Parathyroid adenoma (tissue), 2 donors: ENCODE data around the gene LRRC46.

Experiments
- H2AFZ ChIP-seq: fragments of 300-600 bp; sonication (generic); one replicate; pipeline ENCODE4 v1.7.0; 2017; ENCODE audit warnings: antibody characterized with exemption, mild to moderate bottlenecking
- H3K27ac ChIP-seq: fragments of 300-600 bp; sonication (generic); one replicate; pipeline ENCODE4 v1.7.0; 2017
- H3K27me3 ChIP-seq: fragments of 300-600 bp; sonication (generic); one replicate; pipeline ENCODE4 v1.7.0; 2017; ENCODE audit warnings: low read length; ENCODE audit not compliant: control insufficient read depth, insufficient read depth
- H3K36me3 ChIP-seq: fragments of 300-600 bp; sonication (generic); one replicate; pipeline ENCODE4 v1.7.0; 2017; ENCODE audit warnings: low read length; ENCODE audit not compliant: control insufficient read depth, insufficient read depth
- H3K4me1 ChIP-seq: fragments of 300-600 bp; sonication (generic); one replicate; pipeline ENCODE4 v1.7.0; 2017; ENCODE audit warnings: control low read depth
- H3K4me2 ChIP-seq: fragments of 300-600 bp; sonication (generic); one replicate; pipeline ENCODE4 v1.7.0; 2017; ENCODE audit warnings: low read length
- H3K4me3 ChIP-seq: fragments of 300-600 bp; sonication (generic); one replicate; pipeline ENCODE4 v1.7.0; 2017; ENCODE audit warnings: low read depth, low read length
- H3K79me2 ChIP-seq: fragments of 300-600 bp; sonication (generic); one replicate; pipeline ENCODE4 v1.7.0; 2017; ENCODE audit warnings: control low read depth
- H3K9ac ChIP-seq: fragments of 300-600 bp; sonication (generic); one replicate; pipeline ENCODE4 v1.7.0; 2017; ENCODE audit warnings: mild to moderate bottlenecking
- H3K9me3 ChIP-seq: fragments of 300-600 bp; sonication (generic); one replicate; pipeline ENCODE4 v1.7.0; 2017; ENCODE audit warnings: low read length; ENCODE audit not compliant: control insufficient read depth
- TF ChIP-seq, protein P1 (sequence below): fragments of 300-600 bp; sonication (generic); IDR thresholded peaks from one replicate; pipeline ENCODE4 v1.7.0; 2017; ENCODE audit warnings: antibody characterized with exemption, mild to moderate bottlenecking
- donor health status: primary hyperparathyroidism.

The LRRC46 gene

DNA sequence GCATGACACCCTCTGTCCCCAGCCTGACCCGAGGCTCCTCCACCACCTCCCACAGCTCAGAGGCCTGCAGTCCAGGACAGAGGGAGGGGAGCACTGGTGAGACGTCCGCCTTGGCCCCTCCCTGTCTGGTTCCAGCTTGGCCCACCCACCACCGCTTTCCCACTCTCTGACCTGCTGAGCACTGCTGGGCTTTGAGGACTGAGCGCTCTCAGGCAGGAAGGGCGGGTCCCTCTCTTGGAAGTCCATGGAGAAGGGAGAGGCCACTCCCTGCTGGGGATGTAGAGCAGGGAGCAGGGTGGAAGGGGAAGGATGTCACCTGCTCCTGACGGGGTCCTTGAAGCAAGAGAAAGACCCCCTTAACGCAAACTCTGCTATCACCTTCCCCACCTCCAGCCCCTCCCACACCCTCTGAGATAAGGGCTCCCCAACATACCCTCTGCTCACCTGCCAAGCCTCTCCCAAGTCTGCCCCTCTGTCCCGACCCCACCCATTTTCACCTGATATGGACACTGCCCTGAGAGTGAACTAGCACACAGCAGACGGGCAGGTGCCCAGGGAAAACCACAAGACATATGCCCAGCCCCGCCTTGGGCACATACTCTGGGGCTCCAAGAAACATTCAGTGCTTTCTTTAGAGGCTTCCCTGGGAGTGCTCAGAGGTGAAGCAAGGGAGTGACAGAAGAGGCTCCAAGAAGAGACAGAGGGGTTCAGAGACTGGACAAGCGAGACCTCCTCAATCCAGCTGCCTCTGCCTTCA, 11.3 kb upstream of the LRRC46 start:
- Histone ChIP-seq H3K79me2 (no peaks in the 10 kb centered on the region), H3K27ac (no peak overlapping the region), H3K4me1 (peaks cover 11% of the 10 kb centered on the region), H2AFZ (no peak overlapping the region), H3K4me3 (no peak overlapping the region), H3K9ac (no peak overlapping the region), H3K36me3 (no peaks in the 10 kb centered on the region), H3K4me2 (no peak overlapping the region), H3K27me3 (no peaks in the 10 kb centered on the region), H3K9me3 (no peaks in the 10 kb centered on the region)
- TF ChIP-seq, protein P1, sequence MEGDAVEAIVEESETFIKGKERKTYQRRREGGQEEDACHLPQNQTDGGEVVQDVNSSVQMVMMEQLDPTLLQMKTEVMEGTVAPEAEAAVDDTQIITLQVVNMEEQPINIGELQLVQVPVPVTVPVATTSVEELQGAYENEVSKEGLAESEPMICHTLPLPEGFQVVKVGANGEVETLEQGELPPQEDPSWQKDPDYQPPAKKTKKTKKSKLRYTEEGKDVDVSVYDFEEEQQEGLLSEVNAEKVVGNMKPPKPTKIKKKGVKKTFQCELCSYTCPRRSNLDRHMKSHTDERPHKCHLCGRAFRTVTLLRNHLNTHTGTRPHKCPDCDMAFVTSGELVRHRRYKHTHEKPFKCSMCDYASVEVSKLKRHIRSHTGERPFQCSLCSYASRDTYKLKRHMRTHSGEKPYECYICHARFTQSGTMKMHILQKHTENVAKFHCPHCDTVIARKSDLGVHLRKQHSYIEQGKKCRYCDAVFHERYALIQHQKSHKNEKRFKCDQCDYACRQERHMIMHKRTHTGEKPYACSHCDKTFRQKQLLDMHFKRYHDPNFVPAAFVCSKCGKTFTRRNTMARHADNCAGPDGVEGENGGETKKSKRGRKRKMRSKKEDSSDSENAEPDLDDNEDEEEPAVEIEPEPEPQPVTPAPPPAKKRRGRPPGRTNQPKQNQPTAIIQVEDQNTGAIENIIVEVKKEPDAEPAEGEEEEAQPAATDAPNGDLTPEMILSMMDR = no peak

DNA sequence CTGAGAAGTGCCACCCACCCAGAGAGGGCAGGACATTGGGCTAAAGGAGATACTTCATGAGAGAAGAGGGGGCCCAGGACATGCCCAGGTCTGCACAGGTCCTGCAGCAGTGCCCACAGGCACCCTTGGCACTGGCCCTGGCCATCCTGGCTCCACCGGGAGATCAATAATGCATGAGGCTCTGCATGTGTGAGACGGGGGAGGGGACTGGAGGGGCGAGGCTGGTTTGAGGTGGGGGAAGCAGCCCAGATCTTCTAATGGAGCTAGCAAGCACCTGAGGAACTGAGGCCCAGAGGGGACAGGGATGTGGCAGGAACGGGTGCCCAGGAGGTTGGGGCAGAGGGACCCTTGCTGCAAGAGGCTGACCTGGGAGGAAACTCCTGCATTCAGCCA, 10.4 kb upstream of the LRRC46 start:
- Histone ChIP-seq H2AFZ (peak overlapping the region; percentile 90), H3K4me2 (peak overlapping the region; percentile 0), H3K4me3 (peak overlapping the region; percentile 24), H3K9me3 (no peaks in the 10 kb centered on the region), H3K27me3 (no peaks in the 10 kb centered on the region), H3K9ac (no peak overlapping the region), H3K4me1 (peaks cover 11% of the 10 kb centered on the region), H3K27ac (no peak overlapping the region), H3K36me3 (no peaks in the 10 kb centered on the region), H3K79me2 (no peaks in the 10 kb centered on the region)
- TF ChIP-seq, protein P1 = no peak

DNA sequence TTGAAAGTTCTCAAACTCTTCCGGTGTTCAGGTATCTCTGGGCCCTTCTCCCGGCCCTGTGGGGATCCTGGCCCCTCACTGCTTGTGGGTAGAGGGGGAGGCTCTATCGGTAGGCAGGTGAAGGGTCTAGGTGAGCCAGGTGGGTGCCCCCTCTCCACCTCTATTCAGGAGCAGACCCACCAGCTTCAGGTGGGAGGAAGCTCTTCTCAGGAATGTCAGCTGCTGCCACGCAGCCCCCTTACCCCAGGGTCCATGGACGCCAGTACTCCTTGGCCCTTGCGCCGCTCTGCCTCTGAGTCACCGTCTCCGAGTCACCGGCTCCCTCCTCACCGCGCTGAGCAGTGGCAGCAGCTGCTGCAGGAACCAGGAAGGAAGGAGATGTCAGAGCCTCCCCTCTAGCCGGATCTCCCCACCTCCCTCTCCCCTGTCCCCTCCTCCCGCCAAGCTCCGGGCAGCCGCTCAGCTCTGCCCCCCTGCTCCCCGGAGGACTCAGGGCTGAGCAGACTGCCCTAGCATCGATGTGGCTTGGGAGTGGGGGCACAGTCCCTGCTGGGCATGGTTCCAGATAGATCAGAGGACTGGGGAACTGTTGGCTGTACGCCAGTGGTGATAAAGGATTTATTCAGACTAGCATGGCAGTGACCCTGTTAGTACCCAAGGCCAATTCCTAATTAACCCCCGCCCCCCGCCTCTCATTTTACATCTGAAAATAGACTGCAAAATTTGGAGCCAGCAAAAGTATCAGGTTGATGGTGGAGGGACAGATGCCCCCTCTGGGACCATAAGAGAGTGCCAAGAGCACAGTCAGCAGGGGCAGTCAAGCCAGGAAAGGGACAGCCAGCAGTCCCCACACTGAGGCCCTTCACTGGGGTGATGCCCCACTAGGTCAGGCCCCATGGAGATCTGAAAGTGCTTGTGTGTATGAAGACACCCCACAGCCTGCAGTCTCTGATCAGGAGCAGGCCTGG, 9.8 kb upstream of the LRRC46 start, which contains the start of gene OSBPL7:
Gene OSBPL7 (minus strand): TSS at position 371 of the 968 bp plus-strand sequence. CDS start 1,516 bp downstream, outside the sequence.
- no peaks in the 10 kb centered on the region for H3K79me2 ChIP-seq
- H3K27ac ChIP-seq = no peak within 1 kb of the TSS
- peak within 1 kb of the TSS; percentile 39 for H3K9ac ChIP-seq
- H3K4me3 ChIP-seq = peak within 1 kb of the TSS; percentile 24
- H3K4me1 ChIP-seq = peaks cover 11% of the 10 kb centered on the region
- TF ChIP-seq, protein P1 = no peak
- no peaks in the 10 kb centered on the region for H3K9me3 ChIP-seq
- peak within 1 kb of the TSS; percentile 90 for H2AFZ ChIP-seq
- peak within 1 kb of the TSS; percentile 0 for H3K4me2 ChIP-seq
- no peaks in the 10 kb centered on the region for H3K36me3 ChIP-seq
- H3K27me3 ChIP-seq = no peaks in the 10 kb centered on the region

DNA sequence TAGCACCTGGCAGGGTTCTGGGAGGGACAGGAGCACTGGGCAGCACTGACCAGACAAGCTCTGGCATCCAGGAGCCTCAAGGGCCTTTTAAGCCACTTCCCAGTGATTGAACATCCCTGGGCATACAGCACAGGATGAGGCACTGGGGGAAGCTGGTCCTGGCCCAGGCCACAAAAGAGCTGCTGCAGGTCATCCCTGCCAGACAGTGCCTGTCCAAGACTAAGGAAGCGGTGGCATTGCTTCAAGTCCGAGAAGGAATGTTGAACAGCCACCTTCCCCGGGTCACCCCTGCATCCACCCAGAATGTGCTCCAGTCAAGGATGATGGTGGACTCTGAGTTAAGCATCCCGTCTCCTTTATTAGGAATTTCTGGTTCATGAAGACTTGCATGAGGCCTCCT, 8.7 kb upstream of the LRRC46 start:
- no peaks in the 10 kb centered on the region for H3K9me3 ChIP-seq
- H3K4me2 ChIP-seq = no peak overlapping the region
- no peak overlapping the region for H3K4me3 ChIP-seq
- H3K4me1 ChIP-seq = peaks cover 11% of the 10 kb centered on the region
- H3K27me3 ChIP-seq = no peaks in the 10 kb centered on the region
- H3K9ac ChIP-seq = no peak overlapping the region
- no peaks in the 10 kb centered on the region for H3K36me3 ChIP-seq
- H2AFZ ChIP-seq = no peak overlapping the region
- no peak overlapping the region for H3K27ac ChIP-seq
- H3K79me2 ChIP-seq = peaks cover 3% of the 10 kb centered on the region
- TF ChIP-seq, protein P1 = no peak
